ENCODE data around the gene TRIL. TPM values are rescaled to one million over a fixed set of nuclear protein-coding genes. Genes with fewer than 3 reads are reported as not detected.

Gene TRIL
- total RNA-seq, 1 experiment from 2014 or later: 0.45 TPM

DNA sequence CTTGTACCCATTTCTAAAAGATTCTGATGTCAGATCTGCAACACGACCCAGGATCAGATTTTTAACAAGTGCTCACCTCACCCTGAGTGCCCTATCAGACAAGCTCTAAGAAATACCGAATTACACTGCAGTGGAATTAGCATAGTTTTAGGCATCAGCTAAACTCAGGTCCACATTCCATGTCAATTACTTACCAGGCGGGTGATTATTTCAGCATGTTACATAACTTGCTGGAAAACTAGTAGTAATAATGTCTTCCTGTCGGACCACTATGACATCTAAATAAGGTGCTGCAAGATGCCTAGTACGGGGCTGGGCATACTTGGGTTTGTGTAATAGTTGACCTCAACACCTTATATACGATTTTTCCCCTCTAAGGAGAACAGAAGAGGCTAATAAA, 21.0 kb downstream of the TRIL start:
- TF ChIP-seq, protein P1, sequence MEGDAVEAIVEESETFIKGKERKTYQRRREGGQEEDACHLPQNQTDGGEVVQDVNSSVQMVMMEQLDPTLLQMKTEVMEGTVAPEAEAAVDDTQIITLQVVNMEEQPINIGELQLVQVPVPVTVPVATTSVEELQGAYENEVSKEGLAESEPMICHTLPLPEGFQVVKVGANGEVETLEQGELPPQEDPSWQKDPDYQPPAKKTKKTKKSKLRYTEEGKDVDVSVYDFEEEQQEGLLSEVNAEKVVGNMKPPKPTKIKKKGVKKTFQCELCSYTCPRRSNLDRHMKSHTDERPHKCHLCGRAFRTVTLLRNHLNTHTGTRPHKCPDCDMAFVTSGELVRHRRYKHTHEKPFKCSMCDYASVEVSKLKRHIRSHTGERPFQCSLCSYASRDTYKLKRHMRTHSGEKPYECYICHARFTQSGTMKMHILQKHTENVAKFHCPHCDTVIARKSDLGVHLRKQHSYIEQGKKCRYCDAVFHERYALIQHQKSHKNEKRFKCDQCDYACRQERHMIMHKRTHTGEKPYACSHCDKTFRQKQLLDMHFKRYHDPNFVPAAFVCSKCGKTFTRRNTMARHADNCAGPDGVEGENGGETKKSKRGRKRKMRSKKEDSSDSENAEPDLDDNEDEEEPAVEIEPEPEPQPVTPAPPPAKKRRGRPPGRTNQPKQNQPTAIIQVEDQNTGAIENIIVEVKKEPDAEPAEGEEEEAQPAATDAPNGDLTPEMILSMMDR (IDR thresholded peaks at IDR 0.05; ENCODE audit: insufficient read depth in 1 of 2, low read depth in 1 of 2, low read length in 1 of 2, severe bottlenecking in 1 of 2, unreplicated experiment in 1 of 2): no peak
- Mint-ChIP-seq H3K27me3 (ENCODE audit: insufficient read depth, unreplicated experiment) (no peaks in the 10 kb centered on the region), H3K4me3 (ENCODE audit: unreplicated experiment) (no peak overlapping the region), H3K9me3 (ENCODE audit: unreplicated experiment) (no peaks in the 10 kb centered on the region), H3K4me1 (ENCODE audit: low read depth, unreplicated experiment) (peaks cover 18% of the 10 kb centered on the region), H3K27ac (ENCODE audit: unreplicated experiment) (no peak overlapping the region), H3K36me3 (ENCODE audit: insufficient read depth, unreplicated experiment) (no peaks in the 10 kb centered on the region)
- intact Hi-C loops (cut with micrococcal nuclease; ENCODE audit: unreplicated experiment): no loop called here
- CTCF ChIA-PET: interaction anchor here (0.6 to 2.9 kb wide), 6 partner anchors 11 to 547 kb away, joined by 3 to 12 read pairs (median 4); no protein-coding TSS in a partner anchor
- Histone ChIP-seq H3K4me1 (peaks cover 45% of the 10 kb centered on the region), H3K27me3 (replicated peaks; ENCODE audit: control insufficient read depth, insufficient read depth, low read length) (no peaks in the 10 kb centered on the region), H3K9me3 (no peaks in the 10 kb centered on the region), H3K36me3 (ENCODE audit: control insufficient read depth, insufficient read depth, low read length) (no peaks in the 10 kb centered on the region), H3K4me3 (ENCODE audit: low read depth, low read length) (no peak overlapping the region)
- POLR2A ChIA-PET: no interaction called here
- BruUV-seq (replicated peaks): no TSS peak
- DNase-seq: no peak

DNA sequence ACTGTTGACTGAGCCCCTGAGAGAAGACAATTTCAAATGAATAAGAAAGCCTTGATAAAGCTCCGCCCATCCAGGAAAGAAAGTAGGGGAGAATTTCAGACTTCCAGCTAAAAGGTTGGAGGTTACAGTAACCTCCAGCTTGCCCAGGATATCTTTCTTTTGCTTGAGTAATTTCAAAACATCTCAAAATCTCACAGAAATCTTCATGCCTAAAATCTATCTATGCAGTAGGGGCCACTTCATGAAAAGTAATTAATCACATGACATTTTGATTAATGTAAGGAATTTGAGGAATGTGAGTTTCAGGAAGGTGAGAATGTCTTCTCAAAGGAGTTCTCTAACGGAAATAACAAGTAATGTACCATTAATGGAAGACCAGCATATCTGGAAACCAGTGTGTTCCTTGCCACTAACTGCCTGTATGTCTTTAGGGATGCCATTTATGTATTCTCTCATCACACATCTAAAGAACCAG, 24.2 kb downstream of the TRIL start:
- ChIA-PET POLR2A (no interaction called here), CTCF (interaction anchor here (0.5 to 1.0 kb wide), 2 partner anchors 12 to 158 kb away, joined by 5 to 8 read pairs; no protein-coding TSS in a partner anchor)
- Histone ChIP-seq H3K27me3 (replicated peaks; ENCODE audit: control insufficient read depth, insufficient read depth, low read length) (no peaks in the 10 kb centered on the region), H3K4me3 (ENCODE audit: low read depth, low read length) (no peak overlapping the region), H3K36me3 (ENCODE audit: control insufficient read depth, insufficient read depth, low read length) (no peaks in the 10 kb centered on the region), H3K4me1 (peaks cover 21% of the 10 kb centered on the region), H3K9me3 (no peaks in the 10 kb centered on the region)
- Mint-ChIP-seq H3K9me3 (ENCODE audit: unreplicated experiment) (no peaks in the 10 kb centered on the region), H3K27me3 (ENCODE audit: insufficient read depth, unreplicated experiment) (no peaks in the 10 kb centered on the region), H3K36me3 (ENCODE audit: insufficient read depth, unreplicated experiment) (no peaks in the 10 kb centered on the region), H3K27ac (ENCODE audit: unreplicated experiment) (peak overlapping the region; percentile 80), H3K4me1 (ENCODE audit: low read depth, unreplicated experiment) (peaks cover 13% of the 10 kb centered on the region), H3K4me3 (ENCODE audit: unreplicated experiment) (no peak overlapping the region)
- no TSS peak for BruUV-seq (replicated peaks)
- intact Hi-C loops (cut with micrococcal nuclease; ENCODE audit: unreplicated experiment): no loop called here
- no peak for DNase-seq
- TF ChIP-seq, protein P1 (IDR thresholded peaks at IDR 0.05; ENCODE audit: insufficient read depth in 1 of 2, low read depth in 1 of 2, low read length in 1 of 2, severe bottlenecking in 1 of 2, unreplicated experiment in 1 of 2): no peak

DNA sequence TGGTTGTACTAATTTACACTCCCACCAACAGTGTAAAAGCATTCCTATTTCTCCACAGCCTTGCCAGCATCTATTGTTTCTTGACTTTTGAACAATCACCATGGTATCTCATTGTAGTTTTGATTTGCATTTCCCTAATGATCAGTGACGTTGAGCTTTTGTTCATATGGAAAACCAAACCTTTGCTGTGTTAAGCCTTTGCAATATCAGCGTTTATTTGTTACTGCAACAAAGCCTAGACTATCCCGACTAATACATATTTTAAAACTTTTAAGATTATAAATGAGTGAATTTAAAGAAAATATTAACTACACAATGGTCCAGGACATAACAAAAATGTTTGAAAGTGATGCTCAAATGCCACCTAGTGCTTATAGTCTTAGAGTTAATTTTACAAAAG, 26.6 kb downstream of the TRIL start:
- Histone ChIP-seq H3K4me3 (ENCODE audit: low read depth, low read length) (no peak overlapping the region), H3K4me1 (peaks cover 16% of the 10 kb centered on the region), H3K9me3 (no peaks in the 10 kb centered on the region), H3K36me3 (ENCODE audit: control insufficient read depth, insufficient read depth, low read length) (no peaks in the 10 kb centered on the region), H3K27me3 (replicated peaks; ENCODE audit: control insufficient read depth, insufficient read depth, low read length) (no peaks in the 10 kb centered on the region; the same call in 1 of the 2 replicates)
- ChIA-PET POLR2A (no interaction called here), CTCF (no interaction called here)
- H3K27ac Mint-ChIP-seq (ENCODE audit: unreplicated experiment): no peak overlapping the region
- peaks cover 22% of the 10 kb centered on the region for H3K4me1 Mint-ChIP-seq (ENCODE audit: low read depth, unreplicated experiment)
- intact Hi-C loops (cut with micrococcal nuclease; ENCODE audit: unreplicated experiment): no loop called here
- no peaks in the 10 kb centered on the region for H3K36me3 Mint-ChIP-seq (ENCODE audit: insufficient read depth, unreplicated experiment)
- H3K27me3 Mint-ChIP-seq (ENCODE audit: insufficient read depth, unreplicated experiment): no peaks in the 10 kb centered on the region
- TF ChIP-seq, protein P1 (IDR thresholded peaks at IDR 0.05; ENCODE audit: insufficient read depth in 1 of 2, low read depth in 1 of 2, low read length in 1 of 2, severe bottlenecking in 1 of 2, unreplicated experiment in 1 of 2): no peak
- no peak overlapping the region for H3K4me3 Mint-ChIP-seq (ENCODE audit: unreplicated experiment)
- DNase-seq: no peak
- BruUV-seq (replicated peaks): no TSS peak
- H3K9me3 Mint-ChIP-seq (ENCODE audit: unreplicated experiment): no peaks in the 10 kb centered on the region
